Stimulated activated CD4-positive, alpha-beta T cell treated with anti-CD3 and anti-CD28 coated beads, Interleukin-4, amount 100 ng/mL, for 24 hours (primary cell): ENCODE data around the gene EDN3.

Experiments used
- DNase-seq: peaks from one replicate; pipeline ENCODE4 v3.0.0-alpha.2; 2020

EDN3 gene

GRCh38 chr20:59308493-59309201 is 8.2 kb downstream of the EDN3 start:
- DNase-seq = no peak

- DNase-seq = no peak
Observed at GRCh38 chr20:59309218-59309617, 8.8 kb downstream of the EDN3 start.

- no peak for DNase-seq
Observed at GRCh38 chr20:59314997-59315396, 14.6 kb downstream of the EDN3 start.

GRCh38 chr20:59316911-59317731 is 16.7 kb downstream of the EDN3 start:
- DNase-seq = no peak

- no peak for DNase-seq
Observed at GRCh38 chr20:59318201-59318790, 17.9 kb downstream of the EDN3 start.

- no peak for DNase-seq
Observed at GRCh38 chr20:59318803-59319202, 18.4 kb downstream of the EDN3 start.

- DNase-seq = no peak
Observed at GRCh38 chr20:59320426-59320825, 20.0 kb downstream of the EDN3 start.

- DNase-seq = no peak
Observed at GRCh38 chr20:59320854-59321647, 20.6 kb downstream of the EDN3 start.

- no peak for DNase-seq
Observed at GRCh38 chr20:59322081-59322480, 21.7 kb downstream of the EDN3 start.

- no peak for DNase-seq
Observed at GRCh38 chr20:59322585-59323454, 22.4 kb downstream of the EDN3 start.

GRCh38 chr20:59323731-59324130 is 23.3 kb downstream of the EDN3 start:
- DNase-seq = no peak

GRCh38 chr20:59324521-59325141 is 24.2 kb downstream of the EDN3 start:
- DNase-seq = no peak

- no peak for DNase-seq
Observed at GRCh38 chr20:59325142-59325523, 24.7 kb downstream of the EDN3 start.

GRCh38 chr20:59326188-59326587 is 25.8 kb downstream of the EDN3 start:
- no peak for DNase-seq

- DNase-seq = no peak
Observed at GRCh38 chr20:59328071-59328470, 27.7 kb downstream of the EDN3 start.

GRCh38 chr20:59331721-59332329 is 31.4 kb downstream of the EDN3 start:
- no peak for DNase-seq

GRCh38 chr20:59333260-59333845 is 32.9 kb downstream of the EDN3 start:
- no peak for DNase-seq

- no peak for DNase-seq
Observed at GRCh38 chr20:59333951-59334350, 33.5 kb downstream of the EDN3 start.

- DNase-seq = no peak
Observed at GRCh38 chr20:59334651-59335300, 34.4 kb downstream of the EDN3 start.

GRCh38 chr20:59335377-59335776 is 35.0 kb downstream of the EDN3 start:
- no peak for DNase-seq
